ENCODE measurements around the gene TXN2. TPM values are rescaled to one million over a fixed set of nuclear protein-coding genes. Genes with fewer than 3 reads are reported as not detected.

TXN2 gene
- total RNA-seq, 1 experiment from 2014 or later, result 95.1 TPM

- H3K27me3 ChIP-seq (ENCODE audit: insufficient read depth, low read depth), result no peaks in the 10 kb centered on the region
- no peaks in the 10 kb centered on the region for H3K36me3 ChIP-seq (ENCODE audit: low read depth)
- ChIA-PET CTCF (no interaction called here), POLR2A (ENCODE audit: unreplicated experiment) (interaction anchor here (0.5 to 1.1 kb wide), 10 partner anchors 11 to 163 kb away, joined by 3 to 7 read pairs (median 6); partner anchors contain the start of genes MYH9 and TXN2)
- no peak overlapping the region for H2AFZ ChIP-seq
- no peaks in the 10 kb centered on the region for H4K20me1 ChIP-seq (ENCODE audit: insufficient read depth)
- peaks cover 56% of the 10 kb centered on the region for H3F3A ChIP-seq (ENCODE audit: insufficient read depth, low read depth)
- H3K79me2 ChIP-seq (ENCODE audit: low read depth), result peaks cover 23% of the 10 kb centered on the region
- no peaks in the 10 kb centered on the region for H3K9me2 ChIP-seq (ENCODE audit: insufficient read depth)
- TF ChIP-seq, protein P1, sequence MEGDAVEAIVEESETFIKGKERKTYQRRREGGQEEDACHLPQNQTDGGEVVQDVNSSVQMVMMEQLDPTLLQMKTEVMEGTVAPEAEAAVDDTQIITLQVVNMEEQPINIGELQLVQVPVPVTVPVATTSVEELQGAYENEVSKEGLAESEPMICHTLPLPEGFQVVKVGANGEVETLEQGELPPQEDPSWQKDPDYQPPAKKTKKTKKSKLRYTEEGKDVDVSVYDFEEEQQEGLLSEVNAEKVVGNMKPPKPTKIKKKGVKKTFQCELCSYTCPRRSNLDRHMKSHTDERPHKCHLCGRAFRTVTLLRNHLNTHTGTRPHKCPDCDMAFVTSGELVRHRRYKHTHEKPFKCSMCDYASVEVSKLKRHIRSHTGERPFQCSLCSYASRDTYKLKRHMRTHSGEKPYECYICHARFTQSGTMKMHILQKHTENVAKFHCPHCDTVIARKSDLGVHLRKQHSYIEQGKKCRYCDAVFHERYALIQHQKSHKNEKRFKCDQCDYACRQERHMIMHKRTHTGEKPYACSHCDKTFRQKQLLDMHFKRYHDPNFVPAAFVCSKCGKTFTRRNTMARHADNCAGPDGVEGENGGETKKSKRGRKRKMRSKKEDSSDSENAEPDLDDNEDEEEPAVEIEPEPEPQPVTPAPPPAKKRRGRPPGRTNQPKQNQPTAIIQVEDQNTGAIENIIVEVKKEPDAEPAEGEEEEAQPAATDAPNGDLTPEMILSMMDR (conservative IDR thresholded peaks at IDR 0.05), result no peak
- TF ChIP-seq EZH2 (IDR thresholded peaks at IDR 0.05; ENCODE audit: low read depth), result no peak
- intact Hi-C loops (cut with micrococcal nuclease; ENCODE audit: unreplicated experiment), result loop anchor here (1.0 to 2.0 kb wide), 5 partner anchors 10 to 136 kb away; no protein-coding TSS in a partner anchor
- DNase-seq, result peak; percentile 98 to 99
- H3K4me2 ChIP-seq, result peak overlapping the region; percentile 67
- BruUV-seq (replicated peaks), result no TSS peak
- peaks cover 95% of the 10 kb centered on the region for H3K4me1 ChIP-seq (replicated peaks; ENCODE audit: insufficient read depth)
- peak overlapping the region; percentile 74 for H3K27ac ChIP-seq
- no peaks in the 10 kb centered on the region for H3K9me3 ChIP-seq (ENCODE audit: insufficient read depth, low read depth)
- H3K4me3 ChIP-seq, result peak overlapping the region; percentile 1; the same call in 1 of the 2 replicates
These were observed 16.0 kb downstream of the TXN2 start for GRCh38 chr22:36465232-36466021.

DNA sequence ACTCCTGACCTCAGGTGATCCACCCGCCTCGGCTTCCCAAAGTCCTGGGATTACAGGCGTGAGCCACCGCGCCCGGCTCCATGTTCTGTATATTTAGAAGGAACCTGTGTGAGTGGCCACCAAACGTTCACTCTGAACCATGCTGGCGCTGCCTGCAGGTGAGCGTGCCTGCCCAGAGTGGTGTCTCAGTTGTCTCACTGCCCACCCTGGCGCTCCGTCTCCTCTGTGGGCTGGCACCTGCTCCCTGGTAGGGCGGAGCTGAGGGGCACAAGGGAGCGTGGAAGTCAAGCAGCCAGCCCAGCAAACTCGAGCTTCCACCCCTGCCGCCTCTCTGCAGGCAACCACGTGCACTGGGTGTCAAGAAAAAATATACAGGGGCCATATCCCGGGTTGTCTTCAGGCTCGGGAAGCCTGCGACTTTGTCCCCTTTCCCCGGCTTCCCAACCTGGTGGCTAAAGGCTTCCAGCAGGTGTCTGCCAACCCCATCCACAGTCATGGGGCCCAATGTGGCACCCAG, 16.7 kb downstream of the TXN2 start:
- no peak for DNase-seq
- no peaks in the 10 kb centered on the region for H3K27me3 ChIP-seq (ENCODE audit: insufficient read depth, low read depth)
- POLR2A ChIA-PET (ENCODE audit: unreplicated experiment), result interaction anchor here (0.6 to 1.1 kb wide), 7 partner anchors 10 to 162 kb away, joined by 3 to 7 read pairs (median 6); partner anchors contain the start of genes MYH9 and TXN2
- H3K4me1 ChIP-seq (replicated peaks; ENCODE audit: insufficient read depth), result peaks cover 97% of the 10 kb centered on the region
- CTCF ChIA-PET, result no interaction called here
- no peaks in the 10 kb centered on the region for H3K36me3 ChIP-seq (ENCODE audit: low read depth)
- H3K4me3 ChIP-seq, result no peak overlapping the region
- TF ChIP-seq, protein P1 (conservative IDR thresholded peaks at IDR 0.05), result no peak
- TF ChIP-seq EZH2 (IDR thresholded peaks at IDR 0.05; ENCODE audit: low read depth), result no peak
- H4K20me1 ChIP-seq (ENCODE audit: insufficient read depth), result no peaks in the 10 kb centered on the region
- no peak overlapping the region for H2AFZ ChIP-seq
- intact Hi-C loops (cut with micrococcal nuclease; ENCODE audit: unreplicated experiment), result loop anchor here (1.0 to 2.0 kb wide), 5 partner anchors 9 to 135 kb away; no protein-coding TSS in a partner anchor
- peaks cover 21% of the 10 kb centered on the region for H3K79me2 ChIP-seq (ENCODE audit: low read depth)
- BruUV-seq (replicated peaks), result TSS peak; percentile 56
- H3K9me3 ChIP-seq (ENCODE audit: insufficient read depth, low read depth), result no peaks in the 10 kb centered on the region
- H3F3A ChIP-seq (ENCODE audit: insufficient read depth, low read depth), result peaks cover 55% of the 10 kb centered on the region
- peak overlapping the region; percentile 74 for H3K27ac ChIP-seq
- no peaks in the 10 kb centered on the region for H3K9me2 ChIP-seq (ENCODE audit: insufficient read depth)
- peak overlapping the region; percentile 67 for H3K4me2 ChIP-seq

DNA sequence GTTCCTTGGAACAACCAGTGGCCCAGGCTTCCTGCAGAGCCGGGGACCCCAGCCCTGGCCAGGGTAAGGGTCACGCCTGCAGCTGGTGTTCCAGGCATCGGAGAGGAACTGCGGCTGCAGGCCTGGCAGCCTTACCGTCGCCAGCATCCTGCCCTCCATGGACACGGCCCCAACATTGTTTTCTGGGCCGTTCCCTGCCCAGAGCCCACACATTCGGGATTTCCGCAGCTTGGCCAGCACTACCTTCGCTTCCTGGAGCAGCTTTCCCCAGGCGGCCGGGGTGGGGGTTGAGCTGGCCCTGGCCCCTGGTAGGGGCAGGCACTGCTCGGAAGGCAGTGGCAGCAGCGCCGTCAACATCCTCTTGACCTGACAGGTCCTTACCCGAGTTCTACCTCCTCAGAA, 17.7 kb downstream of the TXN2 start:
- peaks cover 13% of the 10 kb centered on the region; the same call in 1 of the 2 replicates for H3K79me2 ChIP-seq (ENCODE audit: low read depth)
- H3K4me3 ChIP-seq, result no peak overlapping the region
- ChIA-PET CTCF (no interaction called here), POLR2A (ENCODE audit: unreplicated experiment) (no interaction called here)
- H3K9me2 ChIP-seq (ENCODE audit: insufficient read depth), result no peaks in the 10 kb centered on the region
- no peak for DNase-seq
- no peak for TF ChIP-seq EZH2 (IDR thresholded peaks at IDR 0.05; ENCODE audit: low read depth)
- TF ChIP-seq, protein P1 (conservative IDR thresholded peaks at IDR 0.05), result no peak
- no peak overlapping the region for H3K4me2 ChIP-seq
- BruUV-seq (replicated peaks), result no TSS peak
- H4K20me1 ChIP-seq (ENCODE audit: insufficient read depth), result no peaks in the 10 kb centered on the region
- H3K27ac ChIP-seq, result no peak overlapping the region
- no peaks in the 10 kb centered on the region for H3K27me3 ChIP-seq (ENCODE audit: insufficient read depth, low read depth)
- H3K4me1 ChIP-seq (replicated peaks; ENCODE audit: insufficient read depth), result peaks cover 98% of the 10 kb centered on the region
- intact Hi-C loops (cut with micrococcal nuclease; ENCODE audit: unreplicated experiment), result loop anchor here (2.0 kb wide), 1 partner anchor 13 kb away; no protein-coding TSS in a partner anchor
- H3K9me3 ChIP-seq (ENCODE audit: insufficient read depth, low read depth), result no peaks in the 10 kb centered on the region
- H3F3A ChIP-seq (ENCODE audit: insufficient read depth, low read depth), result peaks cover 55% of the 10 kb centered on the region
- H2AFZ ChIP-seq, result no peak overlapping the region
- H3K36me3 ChIP-seq (ENCODE audit: low read depth), result no peaks in the 10 kb centered on the region
